Measurements from ENCODE around the gene TAS2R31.
"Not testable (repeated sequence)": the region's sequence is repeated elsewhere in the genome, so short reads cannot be mapped to it uniquely, and the experiment has no call there.

TAS2R31 gene

GRCh38 chr12:11031307-11031706, at the start of gene TAS2R31:
TSS of gene TAS2R31 (minus strand) at chr12:11031407. CDS start at chr12:11031335, 72 bp downstream.
- no peak for DNase-seq

GRCh38 chr12:11078246-11078645, 47.0 kb upstream of the TAS2R31 start:
- no peak for DNase-seq

- no peak for DNase-seq
These were observed 44.4 kb upstream of the TAS2R31 start for GRCh38 chr12:11075642-11076041.

GRCh38 chr12:11071414-11071813, 40.2 kb upstream of the TAS2R31 start:
- no peak for DNase-seq

GRCh38 chr12:11070999-11071398, 39.8 kb upstream of the TAS2R31 start:
- DNase-seq, result no peak

GRCh38 chr12:11069854-11070365, 38.7 kb upstream of the TAS2R31 start:
- DNase-seq, result no peak

GRCh38 chr12:11067514-11067913, 36.3 kb upstream of the TAS2R31 start:
- no peak for DNase-seq

GRCh38 chr12:11062194-11062593, 31.0 kb upstream of the TAS2R31 start, which contains the start of gene TAS2R46:
TSS of gene TAS2R46 (minus strand) at chr12:11062294. CDS start at chr12:11062294, 0 bp downstream.
- not testable (repeated sequence) for DNase-seq

- no peak for DNase-seq
These were observed 28.6 kb upstream of the TAS2R31 start for GRCh38 chr12:11059784-11060183.

- no peak for DNase-seq
These were observed 27.8 kb upstream of the TAS2R31 start for GRCh38 chr12:11059041-11059440.

- DNase-seq, result no peak
These were observed 24.1 kb upstream of the TAS2R31 start for GRCh38 chr12:11055306-11055705.

GRCh38 chr12:11049806-11050531, 18.8 kb upstream of the TAS2R31 start:
- DNase-seq, result not testable (repeated sequence)

GRCh38 chr12:11041366-11041765, 10.2 kb upstream of the TAS2R31 start:
- DNase-seq, result not testable (repeated sequence)

- no peak for DNase-seq
These were observed 9.0 kb upstream of the TAS2R31 start for GRCh38 chr12:11040162-11040561.

GRCh38 chr12:11039171-11039570, 8.0 kb upstream of the TAS2R31 start:
- DNase-seq, result no peak

- DNase-seq, result not testable (repeated sequence)
These were observed 2.8 kb upstream of the TAS2R31 start for GRCh38 chr12:11033959-11034358.

GRCh38 chr12:11026118-11026517, 5.1 kb downstream of the TAS2R31 start:
- no peak for DNase-seq

GRCh38 chr12:11023387-11023786, 7.8 kb downstream of the TAS2R31 start:
- no peak for DNase-seq

- DNase-seq, result no peak
These were observed 8.7 kb downstream of the TAS2R31 start, which contains the start of gene TAS2R19 for GRCh38 chr12:11022520-11022919. TSS of gene TAS2R19 (minus strand) at chr12:11022620. CDS start at chr12:11022571, 49 bp downstream.

- DNase-seq, result no peak
These were observed 14.3 kb downstream of the TAS2R31 start for GRCh38 chr12:11016937-11017336.

GRCh38 chr12:11015775-11016430, 15.3 kb downstream of the TAS2R31 start:
- no peak for DNase-seq

- DNase-seq, result no peak
These were observed 17.0 kb downstream of the TAS2R31 start for GRCh38 chr12:11014234-11014633.

- no peak for DNase-seq
These were observed 23.6 kb downstream of the TAS2R31 start for GRCh38 chr12:11007608-11008007.

- no peak for DNase-seq
These were observed 33.0 kb downstream of the TAS2R31 start, which contains the start of gene TAS2R20 for GRCh38 chr12:10998204-10998603. TSS of gene TAS2R20 (minus strand) at chr12:10998304. CDS start at chr12:10997875, 429 bp downstream.

Measured in NCI-H2171 treated with DMSO at 0.1 percent for 48 hours (cell line).